Measurements from ENCODE around the gene CDC14B.

DNA sequence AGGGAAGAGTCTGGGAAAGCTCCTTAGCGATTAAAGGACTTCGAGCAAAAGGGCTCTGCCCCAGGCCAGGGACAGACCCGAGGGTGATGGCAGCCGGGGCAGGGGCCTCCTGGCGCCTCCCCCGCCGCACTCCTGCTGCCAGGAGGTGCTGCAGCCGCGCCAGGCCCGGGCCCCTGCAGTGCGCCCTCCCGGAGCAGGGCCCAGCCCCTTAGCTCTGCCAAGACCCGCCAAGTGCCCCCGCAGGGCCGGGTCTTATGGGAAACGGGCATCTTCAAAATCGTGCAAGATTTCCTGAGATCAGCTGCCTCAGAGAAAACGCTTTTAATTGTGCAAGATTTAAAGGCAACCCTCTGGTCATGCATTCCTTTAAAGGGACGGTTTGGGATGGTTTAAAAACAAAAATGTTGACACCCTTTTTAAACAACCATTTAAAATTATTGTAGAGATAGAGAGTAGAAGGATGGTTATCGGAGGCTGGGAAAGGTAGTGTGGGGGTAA lies 52.4 kb downstream of the CDC14B start:
- TF ChIP-seq, protein P1, sequence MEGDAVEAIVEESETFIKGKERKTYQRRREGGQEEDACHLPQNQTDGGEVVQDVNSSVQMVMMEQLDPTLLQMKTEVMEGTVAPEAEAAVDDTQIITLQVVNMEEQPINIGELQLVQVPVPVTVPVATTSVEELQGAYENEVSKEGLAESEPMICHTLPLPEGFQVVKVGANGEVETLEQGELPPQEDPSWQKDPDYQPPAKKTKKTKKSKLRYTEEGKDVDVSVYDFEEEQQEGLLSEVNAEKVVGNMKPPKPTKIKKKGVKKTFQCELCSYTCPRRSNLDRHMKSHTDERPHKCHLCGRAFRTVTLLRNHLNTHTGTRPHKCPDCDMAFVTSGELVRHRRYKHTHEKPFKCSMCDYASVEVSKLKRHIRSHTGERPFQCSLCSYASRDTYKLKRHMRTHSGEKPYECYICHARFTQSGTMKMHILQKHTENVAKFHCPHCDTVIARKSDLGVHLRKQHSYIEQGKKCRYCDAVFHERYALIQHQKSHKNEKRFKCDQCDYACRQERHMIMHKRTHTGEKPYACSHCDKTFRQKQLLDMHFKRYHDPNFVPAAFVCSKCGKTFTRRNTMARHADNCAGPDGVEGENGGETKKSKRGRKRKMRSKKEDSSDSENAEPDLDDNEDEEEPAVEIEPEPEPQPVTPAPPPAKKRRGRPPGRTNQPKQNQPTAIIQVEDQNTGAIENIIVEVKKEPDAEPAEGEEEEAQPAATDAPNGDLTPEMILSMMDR (IDR thresholded peaks at IDR 0.05): no peak
- TF ChIP-seq POLR2A (IDR thresholded peaks at IDR 0.05): no peak
